ENCODE results near the gene RASGRF2.

DNA sequence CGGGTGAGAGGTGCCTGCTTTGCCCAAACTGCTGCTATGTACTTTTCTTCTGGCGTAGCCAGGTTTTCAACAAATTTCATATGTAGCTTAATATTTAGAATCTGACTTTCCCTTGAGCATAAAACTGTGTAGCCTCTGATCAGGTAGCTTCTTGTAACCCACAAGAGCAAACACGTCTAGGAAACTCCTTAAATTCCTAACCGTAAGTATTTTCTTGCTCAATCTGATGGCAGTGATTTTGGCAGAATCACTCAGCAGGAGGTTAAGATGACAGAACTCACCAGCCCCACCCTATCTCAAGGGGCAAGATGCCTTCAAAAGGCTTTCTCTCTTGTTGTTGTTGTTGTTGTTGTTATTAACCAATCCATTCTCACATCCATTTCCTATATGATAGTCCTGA lies 293.7 kb downstream of the RASGRF2 start:
- TF ChIP-seq, protein P1, sequence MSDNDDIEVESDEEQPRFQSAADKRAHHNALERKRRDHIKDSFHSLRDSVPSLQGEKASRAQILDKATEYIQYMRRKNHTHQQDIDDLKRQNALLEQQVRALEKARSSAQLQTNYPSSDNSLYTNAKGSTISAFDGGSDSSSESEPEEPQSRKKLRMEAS (IDR thresholded peaks at IDR 0.05): no peak
- no peak for TF ChIP-seq MAFK (IDR thresholded peaks at IDR 0.05; ENCODE audit: partially characterized antibody)
- no peak for TF ChIP-seq ZFP36 (IDR thresholded peaks at IDR 0.05; ENCODE audit: borderline replicate concordance, partially characterized antibody)
- TF ChIP-seq, protein P2, sequence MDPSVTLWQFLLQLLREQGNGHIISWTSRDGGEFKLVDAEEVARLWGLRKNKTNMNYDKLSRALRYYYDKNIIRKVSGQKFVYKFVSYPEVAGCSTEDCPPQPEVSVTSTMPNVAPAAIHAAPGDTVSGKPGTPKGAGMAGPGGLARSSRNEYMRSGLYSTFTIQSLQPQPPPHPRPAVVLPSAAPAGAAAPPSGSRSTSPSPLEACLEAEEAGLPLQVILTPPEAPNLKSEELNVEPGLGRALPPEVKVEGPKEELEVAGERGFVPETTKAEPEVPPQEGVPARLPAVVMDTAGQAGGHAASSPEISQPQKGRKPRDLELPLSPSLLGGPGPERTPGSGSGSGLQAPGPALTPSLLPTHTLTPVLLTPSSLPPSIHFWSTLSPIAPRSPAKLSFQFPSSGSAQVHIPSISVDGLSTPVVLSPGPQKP (IDR thresholded peaks at IDR 0.05; ENCODE audit: low read depth, low read length): no peak
- no peak for TF ChIP-seq MAZ (IDR thresholded peaks at IDR 0.05; ENCODE audit: borderline replicate concordance, low read depth, low read length)

All from A549 (cell line).